SK-N-SH (cell line): ENCODE results near the gene EVA1A. TPM values are rescaled to one million over a fixed set of nuclear protein-coding genes. Genes with fewer than 3 reads are reported as not detected.

Experiments
- CTCF ChIA-PET: fragments of 300-600, 350-600 bp; formaldehyde crosslinking; extraction: SDS; loops from one replicate; lab custom pipeline; 2021; lab: Yijun Ruan, JAX
- POLR2A ChIA-PET: fragments of 350-600 bp; sonication (Branson Sonifier 250); formaldehyde crosslinking; extraction: SDS; loops from one replicate; lab custom pipeline; 2020; ENCODE audit warnings: antibody characterized with exemption, inconsistent platforms; lab: Yijun Ruan, JAX
- DNase-seq: peaks from one replicate; pipeline ENCODE4 v3.0.0; 2012
- H2AFZ ChIP-seq: fragments of 200-600 bp; sonication (generic); 2 replicates; pipeline ENCODE4 v1.8.1; 2016; ENCODE audit warnings: antibody characterized with exemption, mild to moderate bottlenecking, low read depth
- H3F3A ChIP-seq: fragments of 200-600 bp; sonication (generic); replicated peaks from 2 replicates; pipeline ENCODE3; 2016; ENCODE audit warnings: antibody characterized with exemption, mild to moderate bottlenecking; ENCODE audit not compliant: insufficient read depth
- H3K27ac ChIP-seq, 2 experiments: fragments of 200-500 bp in 1 of 2; fragments of 200-600 bp in 1 of 2; sonication (Bioruptor generic) in 1 of 2; sonication (generic), shearing (Covaris generic) in 1 of 2; 2 replicates each; pipeline versions ENCODE4 v1.5.1 to v1.6.1; 2014 to 2016; ENCODE audit warnings: low read depth in 2 of 2, inconsistent platforms in 1 of 2, low read length in 1 of 2, mild to moderate bottlenecking in 1 of 2, mixed read lengths in 1 of 2
- H3K27me3 ChIP-seq: fragments of 200-600 bp; sonication (generic), shearing (Covaris generic); 2 replicates; pipeline ENCODE4 v1.6.1; 2016; ENCODE audit warnings: mixed run types; ENCODE audit not compliant: insufficient read depth
- H3K36me3 ChIP-seq, 2 experiments: fragments of 200-500 bp in 1 of 2; fragments of 200-600 bp in 1 of 2; sonication (Bioruptor generic) in 1 of 2; sonication (generic) in 1 of 2; replicated peaks in 1 of 2; 2 replicates each; pipeline versions ENCODE3 to v1.5.1; 2014 to 2016; ENCODE audit warnings: low read length in 1 of 2, mild to moderate bottlenecking in 1 of 2; ENCODE audit not compliant: insufficient read depth in 2 of 2, control insufficient read depth in 1 of 2
- H3K4me1 ChIP-seq, 2 experiments: fragments of 200-500 bp in 1 of 2; fragments of 200-600 bp in 1 of 2; sonication (Bioruptor generic) in 1 of 2; sonication (generic), shearing (Covaris generic) in 1 of 2; 2 replicates each; pipeline versions ENCODE4 v1.5.1 to v1.6.1; 2014 to 2016; ENCODE audit warnings: low read depth in 1 of 2, low read length in 1 of 2, mixed run types in 1 of 2; ENCODE audit not compliant: insufficient read depth in 2 of 2, control insufficient read depth in 1 of 2
- H3K4me2 ChIP-seq: fragments of 200-600 bp; sonication (generic), shearing (Covaris generic); 2 replicates; pipeline ENCODE4 v1.6.1; 2017; ENCODE audit warnings: mixed run types
- H3K4me3 ChIP-seq, 2 experiments: fragments of 200-500 bp in 1 of 2; fragments of 200-600 bp in 1 of 2; sonication (Bioruptor generic) in 1 of 2; sonication (generic), shearing (Covaris generic) in 1 of 2; 2 replicates each; pipeline versions ENCODE4 v1.5.1 to v1.8.1; 2014 to 2016; ENCODE audit warnings: low read depth in 2 of 2, inconsistent platforms in 1 of 2, low read length in 1 of 2, mild to moderate bottlenecking in 1 of 2, mixed read lengths in 1 of 2, moderate library complexity in 1 of 2
- H3K79me2 ChIP-seq: fragments of 200-600 bp; sonication (generic); 2 replicates; pipeline ENCODE4 v1.8.1; 2017; ENCODE audit warnings: mild to moderate bottlenecking; ENCODE audit not compliant: insufficient read depth
- H3K9ac ChIP-seq: fragments of 200-600 bp; sonication (generic); 2 replicates; pipeline ENCODE4 v1.6.1; 2017; ENCODE audit warnings: mixed run types
- H3K9me2 ChIP-seq: fragments of 200-600 bp; sonication (generic); 2 replicates; pipeline ENCODE4 v1.6.1; 2017; ENCODE audit warnings: mixed run types
- H3K9me3 ChIP-seq: fragments of 200-600 bp; sonication (generic); 2 replicates; pipeline ENCODE4 v1.6.1; 2017; ENCODE audit warnings: mixed run types, mild to moderate bottlenecking, moderate library complexity
- H4K20me1 ChIP-seq: fragments of 200-600 bp; sonication (generic); 2 replicates; pipeline ENCODE4 v1.6.1; 2017; ENCODE audit warnings: mild to moderate bottlenecking, mixed run types; ENCODE audit not compliant: insufficient read depth
- CHD2 ChIP-seq: fragments of 150-350 bp; IDR thresholded peaks from 2 replicates; pipeline ENCODE4 v1.6.1; 2018; ENCODE audit warnings: low read length; ENCODE audit not compliant: partially characterized antibody
- EP300 ChIP-seq, 2 experiments: IDR thresholded peaks; 2 replicates each; pipeline versions ENCODE4 v1.4.0 to v1.6.1; 2012; ENCODE audit warnings: borderline replicate concordance in 1 of 2, low read depth in 1 of 2, low read length in 1 of 2
- GATA2 ChIP-seq: sonication (generic); formaldehyde crosslinking; IDR thresholded peaks from 2 replicates; pipeline ENCODE4 v1.5.0; 2020; ENCODE audit warnings: mild to moderate bottlenecking, missing genetic modification reagents
- MAX ChIP-seq: IDR thresholded peaks from 2 replicates; pipeline ENCODE4 v1.4.0; 2012; ENCODE audit warnings: low read depth
- PBX3 ChIP-seq: IDR thresholded peaks from 2 replicates; pipeline ENCODE4; 2012
- RCOR1 ChIP-seq: fragments of 150-350 bp; IDR thresholded peaks from 2 replicates; pipeline ENCODE4 v1.6.1; 2017; ENCODE audit warnings: antibody characterized with exemption, low read length
- WGBS: methylation state at CpG from one replicate; pipeline ENCODE4 v1.1.6; 2017; ENCODE audit warnings: low lambda C conversion rate; 5-methylcytosine and 5-hydroxymethylcytosine counted together
- polyA plus RNA-seq, 3 experiments: library from polyadenylated mRNA; depleted of rRNA; stranded (reverse); fragments of >200 nt; gene quantifications; 2 replicates each; pipeline ENCODE4 v1.2.3, GENCODE V29; 2012

Gene EVA1A
- polyA plus RNA-seq, 1 of the 3 experiments (the other 2 are of a cell fraction): 93.0 TPM

GRCh38 chr2:75551434-75551833 is 9.3 kb downstream of the EVA1A start:
- H3K4me1 ChIP-seq: peaks cover 0 to 20% of the 10 kb centered on the region in 2 experiments; a peak in 2 of 4 replicates
- H3K36me3 ChIP-seq: peaks cover 27 to 41% of the 10 kb centered on the region in 2 experiments
- ChIA-PET CTCF (interaction anchor here (0.6 to 1.2 kb wide), 2 partner anchors 70 to 86 kb away, joined by 3 to 5 read pairs; no protein-coding TSS in a partner anchor), POLR2A (no interaction called here)
- no peak overlapping the region for H3K9ac ChIP-seq
- no peak overlapping the region for H3K27ac ChIP-seq
- H3K9me3 ChIP-seq: no peaks in the 10 kb centered on the region
- H3K9me2 ChIP-seq: no peaks in the 10 kb centered on the region
- H3F3A ChIP-seq: peaks cover 21% of the 10 kb centered on the region
- no peak for TF ChIP-seq RCOR1
- no peak for TF ChIP-seq MAX
- no peak for TF ChIP-seq GATA2
- TF ChIP-seq EP300 (IDR thresholded peaks at IDR 0.05; ENCODE audit: borderline replicate concordance in 1 of 2, low read depth in 1 of 2, low read length in 1 of 2): no peak
- 88% methylated on average over 3 of the region's 3 CpGs for WGBS
- H4K20me1 ChIP-seq: peaks cover 98% of the 10 kb centered on the region
- H3K79me2 ChIP-seq: peaks cover 100% of the 10 kb centered on the region
- H3K4me2 ChIP-seq: no peak overlapping the region
- H3K27me3 ChIP-seq: no peaks in the 10 kb centered on the region
- H3K4me3 ChIP-seq: no peak overlapping the region
- no peak for DNase-seq
- H2AFZ ChIP-seq: no peak overlapping the region

- Histone ChIP-seq H4K20me1 (peaks cover 98% of the 10 kb centered on the region), H3F3A (peaks cover 25% of the 10 kb centered on the region), H2AFZ (no peak overlapping the region), H3K9me3 (no peaks in the 10 kb centered on the region), H3K9me2 (no peaks in the 10 kb centered on the region), H3K36me3 (peaks cover 28 to 45% of the 10 kb centered on the region in 2 experiments), H3K27ac (0 out of 4 replicates have a peak overlapping the region, but pooled peaks of 1 of the 2 experiments have one; percentile 29), H3K9ac (no peak overlapping the region), H3K27me3 (no peaks in the 10 kb centered on the region), H3K4me3 (no peak overlapping the region), H3K79me2 (peaks cover 100% of the 10 kb centered on the region), H3K4me1 (peaks cover 0 to 15% of the 10 kb centered on the region in 2 experiments; a peak in 2 of 4 replicates), H3K4me2 (no peak overlapping the region)
- no peak for DNase-seq
- ChIA-PET POLR2A (no interaction called here), CTCF (interaction anchor here (1.5 to 1.9 kb wide), 2 partner anchors 12 to 84 kb away, joined by 4 to 6 read pairs; partner anchors contain the start of gene EVA1A)
- WGBS: 75% methylated on average over 2 of the region's 2 CpGs
- TF ChIP-seq CHD2 (no peak), EP300 (IDR thresholded peaks at IDR 0.05; ENCODE audit: borderline replicate concordance in 1 of 2, low read depth in 1 of 2, low read length in 1 of 2) (no peak), PBX3 (no peak)
Observed at GRCh38 chr2:75549401-75550253, 11.1 kb downstream of the EVA1A start.
